Measurements from ENCODE around the gene TCEAL4. TPM values are rescaled to one million over a fixed set of nuclear protein-coding genes. Genes with fewer than 3 reads are reported as not detected.
"Not testable (repeated sequence)": the region's sequence is repeated elsewhere in the genome, so short reads cannot be mapped to it uniquely, and the experiment has no call there.

TCEAL4 gene
- total RNA-seq, 1 donor from 2014 or later, result 50.5 TPM

- no peak for TF ChIP-seq CTCF (conservative IDR thresholded peaks at IDR 0.05)
- no peak for DNase-seq (ENCODE audit: extremely low spot score, unreplicated experiment)
- Mint-ChIP-seq H3K4me3 (peak overlapping the region; percentile 95), H3K4me1 (ENCODE audit: unreplicated experiment) (no peaks in the 10 kb centered on the region), H3K27me3 (no peaks in the 10 kb centered on the region), H3K9me3 (no peaks in the 10 kb centered on the region), H3K36me3 (no peaks in the 10 kb centered on the region), H3K27ac (peak overlapping the region; percentile 86)
Observed at GRCh38 chrX:103586659-103587058, 1.3 kb downstream of the TCEAL4 start.

GRCh38 chrX:103592295-103592694 is 7.0 kb downstream of the TCEAL4 start:
- H3K36me3 Mint-ChIP-seq, result peaks cover 15% of the 10 kb centered on the region
- not testable (repeated sequence) for H3K4me1 Mint-ChIP-seq (ENCODE audit: unreplicated experiment); H3K27me3 Mint-ChIP-seq; H3K9me3 Mint-ChIP-seq; DNase-seq (ENCODE audit: extremely low spot score, unreplicated experiment); H3K27ac Mint-ChIP-seq; H3K4me3 Mint-ChIP-seq

- H3K27me3 Mint-ChIP-seq; H3K4me1 Mint-ChIP-seq (ENCODE audit: unreplicated experiment); H3K9me3 Mint-ChIP-seq; DNase-seq (ENCODE audit: extremely low spot score, unreplicated experiment); H3K27ac Mint-ChIP-seq; H3K4me3 Mint-ChIP-seq: not testable (repeated sequence)
- peaks cover 15% of the 10 kb centered on the region for H3K36me3 Mint-ChIP-seq
Observed at GRCh38 chrX:103595202-103595601, 9.9 kb downstream of the TCEAL4 start.

GRCh38 chrX:103607364-103608305 is 22.3 kb downstream of the TCEAL4 start, which contains the start of gene TCEAL3:
Gene TCEAL3 (plus strand): TSS chrX:103607963. CDS start chrX:103609065, 1,102 bp downstream.
- H3K27me3 Mint-ChIP-seq, result no peaks in the 10 kb centered on the region
- no peaks in the 10 kb centered on the region for H3K36me3 Mint-ChIP-seq
- no peaks in the 10 kb centered on the region for H3K9me3 Mint-ChIP-seq
- no peak for DNase-seq (ENCODE audit: extremely low spot score, unreplicated experiment)
- H3K4me3 Mint-ChIP-seq, result peak within 1 kb of the TSS; percentile 91
- peak within 1 kb of the TSS; percentile 73 for H3K27ac Mint-ChIP-seq
- no peaks in the 10 kb centered on the region for H3K4me1 Mint-ChIP-seq (ENCODE audit: unreplicated experiment)
- no peak for TF ChIP-seq CTCF (conservative IDR thresholded peaks at IDR 0.05)

GRCh38 chrX:103608306-103608963 is 23.1 kb downstream of the TCEAL4 start:
- TF ChIP-seq CTCF (conservative IDR thresholded peaks at IDR 0.05), result no peak
- Mint-ChIP-seq H3K9me3 (no peaks in the 10 kb centered on the region), H3K4me1 (ENCODE audit: unreplicated experiment) (no peaks in the 10 kb centered on the region), H3K27ac (peak overlapping the region; percentile 69), H3K4me3 (peak overlapping the region; percentile 84), H3K36me3 (no peaks in the 10 kb centered on the region), H3K27me3 (no peaks in the 10 kb centered on the region)
- DNase-seq (ENCODE audit: extremely low spot score, unreplicated experiment), result no peak

- no peaks in the 10 kb centered on the region for H3K9me3 Mint-ChIP-seq
- H3K36me3 Mint-ChIP-seq, result no peaks in the 10 kb centered on the region
- TF ChIP-seq CTCF (conservative IDR thresholded peaks at IDR 0.05), result no peak
- H3K4me1 Mint-ChIP-seq (ENCODE audit: unreplicated experiment), result no peaks in the 10 kb centered on the region
- no peaks in the 10 kb centered on the region for H3K27me3 Mint-ChIP-seq
- no peak for DNase-seq (ENCODE audit: extremely low spot score, unreplicated experiment)
- no peak overlapping the region for H3K4me3 Mint-ChIP-seq
- H3K27ac Mint-ChIP-seq, result no peak overlapping the region
Observed at GRCh38 chrX:103610282-103610681, 25.0 kb downstream of the TCEAL4 start.
